Choroid plexus epithelial cell (primary cell): Measurements from ENCODE around the gene PCDHGA10.
"Not testable (repeated sequence)": the region's sequence is repeated elsewhere in the genome, so short reads cannot be mapped to it uniquely, and the experiment has no call there.

Source experiments
- DNase-seq: peaks from one replicate; pipeline ENCODE4 v3.0.0-alpha.2; 2010; ENCODE audit warnings: low read depth
- H3K4me3 ChIP-seq: 2 replicates; pipeline ENCODE4 v1.5.1; 2011; ENCODE audit warnings: low read depth, mild to moderate bottlenecking, control low read depth, low read length, moderate library complexity
- CTCF ChIP-seq: conservative IDR thresholded peaks from 2 replicates; pipeline ENCODE4 v1.5.1; 2011; ENCODE audit warnings: low read depth, mild to moderate bottlenecking, control low read depth, inconsistent platforms, low read length, moderate library complexity

The PCDHGA10 gene

GRCh38 chr5:141373673-141374317 is 39.0 kb upstream of the PCDHGA10 start, which contains the start of gene PCDHGA6:
PCDHGA6 (plus strand) TSS chr5:141373891; CDS start chr5:141374084, 193 bp downstream.
- TF ChIP-seq CTCF = peak; percentile 58
- H3K4me3 ChIP-seq = peak within 1 kb of the TSS; percentile 32
- DNase-seq = peak; percentile 50

GRCh38 chr5:141374627-141375026 is 38.2 kb upstream of the PCDHGA10 start:
- TF ChIP-seq CTCF = no peak
- no peak overlapping the region for H3K4me3 ChIP-seq

GRCh38 chr5:141375444-141376155 is 37.2 kb upstream of the PCDHGA10 start:
- DNase-seq, H3K4me3 ChIP-seq: not testable (repeated sequence)

More at GRCh38 chr5:141374627-141375026, 38.2 kb upstream of the PCDHGA10 start:
- DNase-seq = no peak

GRCh38 chr5:141382469-141383294 is 30.1 kb upstream of the PCDHGA10 start, which contains the start of gene PCDHGA7:
PCDHGA7 (plus strand) TSS chr5:141382742; CDS start chr5:141382900, 158 bp downstream.
- peak within 1 kb of the TSS; percentile 45 for H3K4me3 ChIP-seq
- DNase-seq = peak; percentile 40
- peak; percentile 41 for TF ChIP-seq CTCF

GRCh38 chr5:141383345-141383744 is 29.4 kb upstream of the PCDHGA10 start:
- no peak overlapping the region for H3K4me3 ChIP-seq

GRCh38 chr5:141384471-141385267 is 28.1 kb upstream of the PCDHGA10 start:
- no peak for DNase-seq
- H3K4me3 ChIP-seq = no peak overlapping the region
- TF ChIP-seq CTCF = no peak

More at GRCh38 chr5:141383345-141383744, 29.4 kb upstream of the PCDHGA10 start:
- no peak for TF ChIP-seq CTCF
- no peak for DNase-seq
